Putamen (tissue), 1 donor: Measurements from ENCODE around the gene PPP2CA.

ENCODE experiments used
- DNase-seq: peaks from one replicate; pipeline ENCODE4 v3.0.0-alpha.2; 2016; ENCODE audit warnings: low spot score

Gene PPP2CA

DNA sequence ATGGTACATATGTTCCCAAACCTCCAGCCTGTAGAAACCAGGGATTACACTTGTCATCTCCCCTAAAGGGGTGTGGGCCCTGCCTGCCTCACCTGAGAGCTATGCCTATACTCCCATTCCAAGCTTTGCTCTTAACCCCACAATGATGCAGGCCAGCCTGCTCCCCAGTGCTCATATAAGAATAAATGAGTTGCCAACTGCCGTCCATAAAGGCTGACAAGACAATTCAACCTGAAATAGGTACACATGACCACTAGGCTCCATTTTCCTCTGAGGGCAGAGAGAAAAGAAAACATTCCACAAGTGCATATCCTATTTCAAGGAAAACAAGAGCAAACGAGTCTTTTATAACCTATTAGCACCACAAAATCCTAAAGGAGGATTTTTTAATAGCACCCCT, 77.6 kb downstream of the PPP2CA start:
- DNase-seq: no peak

DNA sequence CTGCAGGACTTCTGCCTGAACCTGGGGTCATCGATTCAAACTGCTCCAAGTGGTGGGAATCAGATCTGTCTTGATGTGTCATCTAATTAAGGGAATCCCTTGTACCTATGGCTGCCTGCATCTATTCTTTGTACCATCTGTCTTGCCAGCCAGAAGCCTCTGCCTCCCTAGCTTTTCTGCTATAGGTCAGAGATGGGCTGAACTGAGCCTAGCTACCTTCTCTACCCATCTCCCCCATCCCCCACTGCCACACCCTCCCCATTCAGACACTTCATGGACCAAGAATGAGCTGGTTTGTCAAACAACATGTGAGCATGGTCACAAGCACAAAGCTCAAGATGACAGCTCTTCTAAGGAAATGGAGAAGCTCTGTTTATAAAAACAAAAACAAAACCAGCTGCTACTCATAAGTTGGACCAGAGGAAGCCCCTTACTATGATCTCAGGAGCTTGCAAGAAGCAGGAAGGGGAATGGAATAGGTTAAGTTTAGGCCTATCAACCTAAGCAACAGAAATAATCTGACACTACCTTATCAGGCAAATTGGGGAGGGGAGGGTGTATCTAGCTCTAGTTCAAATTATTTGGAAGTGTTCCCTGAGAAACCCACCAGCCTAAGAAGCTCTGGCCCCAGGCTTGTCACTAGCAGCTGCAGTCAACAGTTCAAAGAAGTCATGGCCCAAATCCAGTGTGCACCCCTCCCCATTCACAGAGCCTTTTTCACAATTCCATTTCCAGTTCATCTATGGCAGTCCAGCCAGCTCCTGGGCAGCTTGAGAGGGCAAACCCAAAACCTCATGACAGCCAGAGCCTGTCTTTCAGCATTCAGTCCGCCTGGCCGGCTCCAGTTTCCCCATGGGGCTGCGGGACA, 79.0 kb downstream of the PPP2CA start:
- DNase-seq: no peak

DNA sequence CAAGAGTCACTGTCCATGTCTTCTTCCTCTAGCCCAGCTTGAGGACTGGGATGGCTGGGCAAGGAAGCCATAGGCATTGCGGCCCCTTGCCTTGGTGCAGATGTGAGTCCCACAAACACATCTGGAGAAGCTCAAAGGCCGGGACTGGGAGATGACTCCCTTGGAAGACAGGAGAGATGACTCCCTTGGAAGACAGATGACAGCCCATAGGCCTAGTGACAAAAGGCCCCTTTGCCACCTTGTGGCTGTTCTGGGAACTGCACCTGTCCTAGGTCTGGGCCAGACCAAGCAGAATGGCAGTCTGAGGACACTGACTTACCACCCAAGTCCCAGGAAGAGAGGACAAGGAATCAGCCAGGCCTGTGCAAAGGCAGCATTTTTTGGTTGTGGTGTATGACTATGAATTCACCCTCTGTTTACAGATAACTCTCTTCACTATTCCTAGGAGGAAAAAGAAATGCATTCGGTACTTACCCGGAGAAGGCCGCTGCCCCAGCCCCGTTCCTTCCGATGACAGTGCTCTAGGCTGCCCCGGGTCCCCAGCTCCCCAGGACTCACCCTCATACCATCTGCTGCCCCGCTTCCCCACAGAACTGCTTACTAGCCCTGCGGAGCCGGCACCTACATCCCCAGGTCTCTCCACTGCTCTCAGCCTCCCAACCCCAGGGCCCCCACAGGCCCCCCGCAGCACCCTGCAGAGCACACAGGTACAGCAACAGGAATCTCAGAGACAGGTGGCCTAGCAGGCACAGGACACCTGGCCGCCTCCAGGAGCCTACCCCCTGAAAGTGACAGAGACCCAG, 79.9 kb downstream of the PPP2CA start:
- DNase-seq: peak; percentile 68

GRCh38 chr5:134145041-134145757, 80.7 kb downstream of the PPP2CA start:
- no peak for DNase-seq
